GDM1 (cell line): ENCODE results near the gene SLC66A2.
"Not testable (repeated sequence)": the region's sequence is repeated elsewhere in the genome, so short reads cannot be mapped to it uniquely, and the experiment has no call there.

ENCODE experiments used
- DNase-seq: peaks from one replicate; lab custom pipeline; 2025; lab: John Stamatoyannopoulos, UW

The SLC66A2 gene

DNA sequence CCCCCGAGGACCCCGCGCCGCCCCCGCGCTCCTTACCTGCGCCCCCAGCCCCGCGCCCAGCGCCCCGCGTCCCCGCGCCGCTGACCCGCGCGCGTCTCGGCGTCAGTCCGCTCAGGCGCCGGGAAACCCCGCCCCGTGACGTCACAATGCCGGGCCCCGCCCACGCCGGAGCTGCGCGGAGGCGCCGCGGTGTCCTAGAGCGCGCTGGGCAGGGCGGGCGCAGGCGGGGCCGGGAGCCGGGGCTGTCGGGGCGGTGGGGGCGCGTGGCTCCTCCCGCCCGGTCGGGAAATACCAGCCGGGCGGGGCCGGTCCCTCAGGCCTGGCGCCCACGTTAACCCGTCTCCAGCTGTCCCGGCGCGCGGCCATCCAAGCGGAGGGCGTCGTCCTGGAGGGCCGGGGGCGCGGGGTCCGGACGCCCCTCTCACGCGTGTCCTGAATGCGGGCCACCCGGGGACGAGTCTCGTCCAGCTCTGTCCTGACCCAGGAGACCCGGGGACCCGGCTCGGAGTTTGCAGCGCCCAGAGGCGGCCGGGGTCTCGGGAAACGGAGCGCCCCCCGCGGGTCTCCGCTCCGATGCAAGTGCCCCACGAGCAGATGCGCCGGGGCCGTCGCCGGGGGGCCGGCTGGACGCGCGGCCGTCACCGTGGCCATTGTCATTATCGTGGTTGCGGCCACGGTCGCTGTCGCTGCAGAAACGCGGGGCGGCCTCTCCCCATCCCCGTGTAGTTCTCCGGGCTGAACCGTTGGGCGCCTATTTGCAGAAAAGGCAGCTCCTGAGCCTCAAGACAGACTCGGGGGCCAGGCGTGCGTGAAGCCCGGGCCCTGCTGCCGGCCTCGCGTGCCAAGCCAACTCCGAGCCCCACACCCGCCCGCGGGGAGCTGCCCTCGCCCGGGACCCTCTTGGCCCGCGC, at the start of gene SLC66A2:
Gene SLC66A2 (minus strand): TSS at position 109 of the 911 bp plus-strand sequence. CDS start 727 bp downstream, outside the sequence.
- peak; percentile 79 for DNase-seq

DNA sequence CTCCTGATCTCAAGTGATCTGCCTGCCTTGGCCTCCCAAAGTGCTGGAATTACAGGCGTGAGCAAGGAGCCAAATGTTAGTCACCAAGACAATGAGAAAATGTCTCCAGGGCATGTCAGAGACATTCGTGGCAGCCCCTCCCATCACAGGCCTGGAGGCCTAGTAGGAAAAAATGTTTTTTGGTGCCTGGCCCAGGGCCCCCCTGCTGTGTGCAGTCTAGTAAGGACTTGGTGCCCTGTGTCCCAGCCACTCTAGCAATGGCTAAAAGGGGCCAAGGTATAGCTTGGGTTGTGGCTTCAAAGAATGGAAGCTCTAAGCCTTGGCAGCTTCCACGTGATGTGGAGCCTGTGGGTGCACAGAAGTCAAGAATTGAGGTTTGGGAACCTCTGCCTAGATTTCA, 49.4 kb upstream of the SLC66A2 start:
- DNase-seq, result no peak

DNA sequence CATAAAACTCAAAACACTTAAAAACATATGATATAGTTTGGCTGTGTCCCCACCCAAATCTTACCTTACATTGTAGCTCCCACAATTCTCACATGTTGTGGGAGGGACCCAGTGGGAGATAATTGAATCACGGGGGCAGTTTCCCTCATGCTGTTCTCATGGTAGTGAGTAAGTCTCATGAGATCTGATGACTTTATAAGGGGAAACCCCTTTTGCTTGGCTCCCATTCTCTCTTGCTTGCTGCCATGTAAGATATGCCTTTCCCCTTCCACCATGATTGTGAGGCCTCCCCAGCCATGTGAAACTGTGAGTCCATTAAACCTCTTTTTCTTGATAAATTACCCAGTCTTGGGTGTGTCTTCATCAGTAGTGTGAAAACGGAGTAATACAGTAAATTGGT, 48.2 kb upstream of the SLC66A2 start:
- DNase-seq, result not testable (repeated sequence)

DNA sequence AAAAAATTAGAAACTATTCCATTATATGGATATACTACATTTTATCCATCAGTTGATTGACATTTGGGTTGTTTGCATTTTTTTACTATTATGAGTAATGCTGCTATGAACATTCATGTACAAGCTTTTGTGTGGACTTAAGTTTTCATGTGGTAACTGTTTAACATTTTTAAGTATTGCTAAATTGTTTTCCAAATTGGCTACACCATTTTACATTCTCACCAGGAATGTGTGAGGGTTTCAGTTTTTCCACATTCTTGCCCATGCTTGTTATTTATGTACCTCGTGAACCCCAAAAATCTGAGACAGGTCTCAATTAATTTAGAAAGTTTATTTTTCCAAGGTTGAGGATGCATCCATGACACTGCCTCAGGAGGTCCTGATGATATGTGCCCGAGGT, 40.0 kb upstream of the SLC66A2 start:
- no peak for DNase-seq

DNA sequence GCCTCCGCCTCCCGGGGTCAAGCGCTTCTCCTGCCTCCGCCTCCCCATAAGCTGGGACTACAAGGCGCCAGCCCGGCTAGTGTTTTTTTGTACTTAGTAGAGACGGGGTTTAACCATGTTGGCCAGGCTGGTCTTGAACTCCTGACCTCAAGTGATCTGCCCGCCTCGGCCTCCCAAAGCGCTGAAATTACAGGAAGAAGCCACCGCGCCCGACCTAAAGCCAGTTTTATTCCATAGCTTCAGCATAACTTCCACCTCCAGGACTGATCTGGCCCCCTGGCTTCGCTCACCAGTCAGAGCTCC, 37.7 kb upstream of the SLC66A2 start:
- no peak for DNase-seq

DNA sequence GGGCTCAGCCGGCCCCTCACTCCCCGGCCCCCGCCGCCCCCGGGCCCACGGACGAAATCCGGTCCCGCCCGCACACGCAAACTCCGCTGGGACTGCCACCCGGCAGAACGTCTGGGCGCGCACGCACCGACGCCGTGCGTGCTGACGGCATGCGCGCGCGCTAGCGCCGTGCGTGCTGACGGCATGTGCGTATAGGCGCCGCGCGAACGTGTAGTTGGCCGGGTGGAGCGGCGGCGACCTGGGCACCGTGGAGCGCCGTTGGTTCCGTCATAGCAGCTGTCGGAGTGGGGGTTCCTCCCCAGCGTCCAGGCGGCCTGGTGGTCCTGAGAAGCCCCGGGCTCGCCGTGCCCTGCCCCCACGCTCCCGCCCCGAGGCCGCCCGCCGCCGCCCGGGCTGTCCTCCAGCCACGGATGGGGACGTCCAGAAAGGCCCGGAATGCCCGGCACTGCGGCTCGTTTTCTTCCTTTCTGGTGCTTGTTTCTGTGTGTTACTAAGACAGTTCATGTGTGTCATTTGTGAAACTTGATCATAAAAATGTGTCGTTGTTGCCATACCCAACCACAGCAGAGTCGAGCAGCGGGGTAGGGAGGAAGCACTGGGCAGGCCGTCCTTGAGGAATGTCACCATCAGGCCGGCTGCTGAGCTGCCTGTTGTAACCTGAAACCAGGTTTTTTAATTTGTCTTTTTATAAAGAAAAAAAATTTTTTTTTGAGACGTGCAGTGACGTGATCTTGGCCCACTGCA, 37.2 kb upstream of the SLC66A2 start, which contains the start of gene TXNL4A:
Gene TXNL4A (minus strand): TSS at position 113 of the 744 bp plus-strand sequence. CDS start 171 bp downstream, outside the sequence.
- DNase-seq, result peak; percentile 87

DNA sequence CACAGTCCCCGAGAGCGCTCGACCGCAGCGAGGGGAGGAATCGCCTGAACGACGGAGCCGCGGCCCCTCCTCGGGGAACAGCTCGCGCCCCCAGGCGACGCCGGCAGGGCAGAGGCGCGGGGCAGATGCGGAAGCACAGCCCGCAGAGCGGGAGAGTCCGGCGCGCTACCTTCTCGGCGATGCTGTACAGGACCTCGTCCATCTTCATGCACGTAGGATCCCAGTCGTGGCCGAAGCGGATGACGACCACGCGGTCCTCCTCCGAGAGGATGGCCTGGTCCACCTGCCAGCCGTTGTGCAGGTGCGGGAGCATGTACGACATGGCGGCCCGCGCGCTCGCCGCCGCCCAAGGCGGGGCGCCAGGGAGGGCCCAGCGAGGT, 36.6 kb upstream of the SLC66A2 start:
- DNase-seq, result peak; percentile 60

DNA sequence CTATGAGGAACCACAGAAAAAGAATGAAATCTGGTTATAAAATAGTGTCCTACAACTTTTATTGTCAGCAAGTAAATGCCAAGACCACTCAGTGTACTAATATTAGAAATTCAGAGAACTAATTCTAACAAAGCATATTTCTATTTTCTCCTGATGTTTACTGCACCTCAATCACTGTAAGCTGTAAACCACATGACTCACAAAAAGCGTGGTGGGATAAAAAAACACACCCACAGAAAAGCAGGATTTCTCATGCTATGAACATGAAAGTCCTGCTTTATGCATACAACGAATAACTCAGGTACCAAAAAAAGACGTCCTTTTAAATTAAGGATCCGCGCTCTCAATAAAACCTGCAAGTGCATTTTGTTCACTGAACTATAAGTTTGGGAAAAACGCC, 36.1 kb upstream of the SLC66A2 start:
- no peak for DNase-seq

DNA sequence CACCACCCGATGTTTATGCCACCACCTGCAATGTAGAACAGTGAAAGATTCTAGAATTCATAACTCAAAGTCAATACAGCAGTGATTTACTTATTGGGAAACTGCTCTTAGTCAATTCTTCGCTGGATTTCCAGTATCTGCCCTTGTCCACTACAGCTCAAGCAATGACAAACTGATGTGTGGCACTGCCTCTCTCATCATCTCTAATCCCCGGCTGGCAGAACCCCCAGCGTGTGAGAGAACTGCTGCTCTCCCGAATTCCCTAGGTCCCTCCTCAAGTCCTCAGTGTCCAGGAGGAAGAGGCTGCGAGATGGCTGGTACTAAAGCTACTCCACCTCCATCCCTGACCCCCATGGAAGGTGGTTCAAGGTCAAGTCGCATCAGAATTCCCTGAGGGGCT, 35.3 kb upstream of the SLC66A2 start:
- DNase-seq, result no peak

DNA sequence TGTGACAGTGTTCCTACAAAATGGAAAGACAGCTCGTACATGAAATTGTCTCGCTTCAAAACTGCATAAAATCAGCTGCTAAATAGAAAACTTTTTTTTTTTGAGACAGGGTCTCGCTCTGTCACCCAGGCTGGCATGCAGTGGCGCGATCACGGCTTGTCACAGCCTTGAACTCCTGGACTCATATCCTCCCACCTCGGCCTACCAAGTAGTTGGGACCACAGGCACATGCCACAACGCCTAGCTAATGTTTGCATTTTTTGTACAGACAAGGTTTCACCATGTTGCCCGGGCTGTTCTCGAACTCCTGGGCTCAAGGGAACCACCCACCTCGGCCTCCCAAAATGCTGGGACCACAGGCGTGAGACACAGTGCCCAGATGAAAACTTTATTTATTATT, 33.7 kb upstream of the SLC66A2 start:
- no peak for DNase-seq

DNA sequence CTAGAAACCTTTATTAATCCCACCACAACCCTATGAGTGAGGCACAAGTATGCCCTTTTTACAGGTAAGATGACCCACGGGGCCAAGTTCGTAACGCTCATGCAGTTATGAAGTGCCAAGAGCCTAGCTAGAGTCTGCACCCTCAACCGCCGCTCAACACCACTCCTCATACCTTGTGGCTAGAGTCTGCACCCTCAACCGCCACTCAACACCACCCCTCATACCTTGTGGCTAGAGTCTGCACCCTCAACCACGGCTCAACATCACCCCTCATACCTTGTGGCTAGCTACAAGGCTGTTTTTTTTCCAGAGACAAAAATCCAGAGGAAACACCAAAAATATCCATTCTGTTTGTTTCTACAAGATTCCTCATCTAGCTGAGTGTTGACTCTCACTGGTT, 32.3 kb upstream of the SLC66A2 start:
- DNase-seq, result no peak

DNA sequence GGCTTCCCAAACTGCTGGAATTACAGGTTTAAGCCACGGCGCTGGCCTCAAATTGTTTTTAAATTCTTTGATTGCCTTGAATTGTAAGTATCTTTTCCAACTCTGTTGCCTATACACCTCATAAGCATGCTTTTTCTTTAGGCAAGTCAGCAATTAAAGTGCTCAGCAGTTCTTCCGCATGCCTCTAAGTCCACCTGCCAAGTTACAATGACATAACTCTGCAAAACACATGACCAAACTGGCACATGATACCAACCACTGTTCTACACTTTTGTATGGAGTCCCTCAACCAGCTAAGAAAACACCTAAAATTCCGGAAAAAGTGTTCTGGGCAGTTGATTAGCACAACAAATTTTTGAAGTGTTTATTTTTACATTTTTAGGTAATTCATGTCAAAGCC, 31.8 kb upstream of the SLC66A2 start:
- no peak for DNase-seq

DNA sequence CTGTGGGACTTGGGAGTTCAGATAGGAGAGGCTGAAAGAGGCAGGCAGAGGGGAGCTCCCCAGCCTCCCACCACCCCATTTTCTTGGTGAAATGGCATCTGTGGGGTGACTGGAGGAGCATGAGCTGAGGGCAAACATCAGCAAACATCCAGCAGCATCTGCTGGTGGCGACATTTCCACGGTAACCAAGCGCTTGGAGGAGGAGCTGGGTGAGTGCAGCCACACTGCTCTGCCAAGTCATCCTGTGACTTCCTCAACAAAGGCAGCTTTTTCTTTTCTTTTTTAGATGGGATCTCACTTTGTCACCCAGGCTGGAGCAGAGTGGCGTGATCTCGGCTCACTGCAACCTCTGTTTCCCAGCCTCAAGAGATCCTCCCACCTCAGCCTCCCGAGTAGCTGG, 31.3 kb upstream of the SLC66A2 start:
- peak; percentile 52 for DNase-seq

DNA sequence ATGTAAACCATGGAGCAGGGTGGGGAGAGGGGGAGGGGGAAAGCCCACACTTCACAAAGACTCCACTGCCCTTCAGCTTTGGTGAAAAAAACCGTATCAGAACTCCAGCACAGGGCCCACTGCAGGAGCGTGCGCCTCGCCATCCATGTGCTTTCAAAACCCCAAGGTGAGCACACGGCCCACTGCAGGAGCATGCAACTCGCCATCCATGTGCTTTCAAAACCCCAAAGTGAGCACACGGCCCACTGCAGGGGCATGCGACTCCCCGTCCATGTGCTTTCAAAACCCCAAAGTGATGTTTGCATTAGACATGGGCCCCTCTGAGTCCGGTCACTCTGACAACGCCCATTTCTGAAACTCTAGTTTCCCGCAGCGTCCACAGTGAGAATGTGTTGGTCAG, 29.1 kb upstream of the SLC66A2 start:
- no peak for DNase-seq

DNA sequence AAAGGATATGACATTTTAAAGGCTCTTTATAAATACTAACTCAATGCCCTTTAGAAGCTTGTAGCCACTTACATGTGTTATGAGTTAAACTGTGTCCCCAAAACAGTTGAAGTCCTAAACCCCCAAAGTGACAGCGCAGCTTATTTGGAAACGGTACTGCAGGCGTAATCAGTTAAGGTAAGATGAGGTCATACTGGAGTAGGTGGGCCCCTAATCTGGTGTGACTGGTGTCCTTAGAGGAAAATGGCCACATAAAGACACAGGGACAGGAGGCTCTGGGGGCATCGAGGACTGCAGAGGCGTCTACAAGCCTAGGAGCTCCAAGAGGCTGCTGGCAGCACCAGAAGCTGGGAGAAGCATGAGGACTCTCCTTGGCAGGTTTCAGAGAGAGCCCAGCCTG, 28.4 kb upstream of the SLC66A2 start:
- no peak for DNase-seq

DNA sequence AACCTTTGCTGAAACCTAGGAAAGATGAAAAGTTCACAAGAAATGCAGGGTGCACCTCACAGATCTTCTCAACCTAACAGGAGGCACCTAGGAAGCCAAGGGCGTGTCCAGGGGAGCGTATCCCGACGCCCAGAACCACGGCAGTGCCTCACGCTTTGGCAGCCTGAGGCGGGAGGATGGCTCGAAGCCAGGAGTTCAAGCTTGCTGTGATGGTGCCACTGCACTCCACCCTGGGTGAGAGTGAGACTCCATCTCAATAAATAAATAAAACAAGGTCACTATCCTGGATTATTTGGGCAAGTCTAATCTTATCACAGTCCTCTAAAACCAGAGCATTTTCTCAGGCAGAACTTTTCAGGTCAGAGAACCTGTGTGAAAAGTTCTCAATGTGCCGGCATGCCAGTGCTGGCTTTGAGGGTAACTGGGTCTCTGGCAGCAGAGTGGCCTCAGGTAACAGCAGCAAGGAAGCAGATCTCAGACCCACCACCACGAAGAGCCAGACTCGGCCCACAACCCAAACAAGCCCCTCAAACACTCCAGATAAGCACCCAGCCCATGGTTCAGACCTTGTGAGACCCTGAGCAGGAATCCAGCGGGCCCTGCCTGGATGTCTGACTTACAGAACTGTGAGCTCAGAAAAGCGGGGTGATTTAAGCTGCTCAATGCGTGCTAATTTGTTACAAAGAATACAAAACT, 24.7 kb upstream of the SLC66A2 start:
- DNase-seq, result no peak

DNA sequence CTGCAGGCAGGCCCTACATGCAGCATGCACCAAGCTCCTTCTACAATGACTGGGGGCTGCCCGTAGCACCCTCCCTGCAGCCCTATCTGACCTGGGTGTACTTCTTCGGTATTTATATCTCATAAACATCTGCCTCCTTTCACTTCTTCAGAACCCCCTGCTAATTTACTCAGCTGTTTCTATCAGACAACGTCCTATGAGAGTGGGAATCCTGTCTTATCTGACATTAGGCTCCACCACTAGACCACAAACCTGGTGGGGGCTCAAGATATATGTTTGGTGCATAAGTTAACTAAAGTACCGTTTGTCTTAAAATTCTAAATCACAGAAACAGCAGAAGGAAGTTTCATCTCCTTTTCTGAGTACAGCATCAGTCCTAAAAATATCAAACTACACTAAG, 23.6 kb upstream of the SLC66A2 start:
- DNase-seq, result no peak

DNA sequence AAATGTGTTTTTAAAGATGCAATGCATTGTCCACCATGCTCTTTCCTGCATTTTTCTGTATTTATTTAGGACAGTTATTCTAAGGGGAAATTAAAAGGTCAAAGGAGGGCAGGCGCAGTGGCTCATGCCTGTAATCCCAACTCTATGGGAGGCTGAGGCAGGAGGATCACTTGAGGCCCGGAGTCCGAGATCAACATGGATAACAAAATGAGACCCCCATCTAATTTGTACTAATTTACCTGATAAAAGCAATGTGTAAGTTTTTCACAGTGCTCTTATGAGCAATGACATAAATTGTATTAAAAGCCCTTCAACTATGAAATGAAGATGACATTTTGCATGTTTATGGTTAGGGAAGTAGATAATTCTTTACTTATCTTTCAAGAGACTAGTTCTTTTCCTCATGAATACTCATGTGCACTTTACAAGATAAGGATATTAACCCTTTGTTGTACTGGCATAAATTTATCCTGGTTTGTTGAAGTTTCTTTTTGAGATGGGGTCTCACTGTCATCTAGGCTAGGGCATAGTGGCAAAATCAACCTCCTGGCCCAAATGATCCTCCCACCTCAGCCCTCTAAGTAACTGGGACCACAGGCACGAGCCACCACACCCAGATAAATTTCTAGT, 22.7 kb upstream of the SLC66A2 start:
- no peak for DNase-seq

DNA sequence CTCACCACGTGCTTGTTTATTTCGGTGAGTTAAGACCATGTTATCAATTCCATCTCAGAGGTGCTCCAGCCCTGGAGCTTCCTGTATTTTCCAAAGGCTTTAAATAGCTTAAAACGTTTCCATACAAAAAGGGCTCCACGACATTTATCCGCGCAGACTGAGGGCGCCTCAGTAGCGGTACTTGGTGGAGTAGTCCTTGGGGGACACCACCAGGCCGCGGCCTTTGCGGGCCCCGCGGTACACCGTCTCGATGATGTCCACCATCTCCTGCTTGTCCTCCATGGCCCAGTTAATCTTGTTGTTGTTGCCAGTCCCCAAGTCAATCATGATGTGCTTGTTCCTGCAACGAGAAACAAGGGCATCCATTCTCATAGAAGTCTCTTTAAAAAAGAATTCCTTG, 22.1 kb upstream of the SLC66A2 start:
- DNase-seq, result no peak

DNA sequence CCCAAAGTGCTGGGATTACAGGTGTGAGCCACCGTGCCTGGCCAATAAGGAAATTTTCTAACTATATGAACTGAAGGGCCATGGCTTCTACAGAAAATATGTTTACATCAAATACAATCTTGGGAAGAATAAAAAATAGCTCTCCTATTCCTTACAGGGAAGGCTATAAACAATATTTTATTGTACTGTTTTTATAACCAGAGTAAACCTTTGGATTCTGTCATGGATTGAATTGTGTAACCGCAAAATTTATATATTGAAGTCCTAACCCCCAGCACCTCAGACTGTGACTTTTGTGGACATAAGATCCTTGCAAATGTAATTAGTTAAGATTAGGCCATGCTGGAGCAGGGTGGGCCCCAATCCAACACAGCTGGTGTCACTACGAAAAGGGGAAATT, 21.3 kb upstream of the SLC66A2 start:
- DNase-seq, result no peak

DNA sequence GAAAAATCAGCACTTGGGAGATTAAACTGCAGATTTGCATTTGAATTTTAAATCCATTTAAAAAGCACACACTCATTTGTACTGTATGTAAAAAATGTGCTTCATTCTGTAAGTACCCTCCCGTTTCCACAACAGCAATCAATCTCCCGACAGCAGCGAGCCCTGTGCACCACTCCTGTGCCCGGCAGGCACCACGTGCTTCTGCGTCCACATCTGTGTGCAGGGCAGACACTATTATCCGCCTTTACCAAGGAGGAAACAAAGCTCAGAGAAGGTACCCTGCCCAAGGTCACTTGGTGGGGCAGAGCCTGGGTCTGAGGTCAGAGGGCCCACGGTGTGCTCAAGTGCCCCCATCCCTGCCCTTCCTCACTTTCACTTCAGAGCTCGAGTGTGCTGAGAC, 20.5 kb upstream of the SLC66A2 start:
- no peak for DNase-seq

DNA sequence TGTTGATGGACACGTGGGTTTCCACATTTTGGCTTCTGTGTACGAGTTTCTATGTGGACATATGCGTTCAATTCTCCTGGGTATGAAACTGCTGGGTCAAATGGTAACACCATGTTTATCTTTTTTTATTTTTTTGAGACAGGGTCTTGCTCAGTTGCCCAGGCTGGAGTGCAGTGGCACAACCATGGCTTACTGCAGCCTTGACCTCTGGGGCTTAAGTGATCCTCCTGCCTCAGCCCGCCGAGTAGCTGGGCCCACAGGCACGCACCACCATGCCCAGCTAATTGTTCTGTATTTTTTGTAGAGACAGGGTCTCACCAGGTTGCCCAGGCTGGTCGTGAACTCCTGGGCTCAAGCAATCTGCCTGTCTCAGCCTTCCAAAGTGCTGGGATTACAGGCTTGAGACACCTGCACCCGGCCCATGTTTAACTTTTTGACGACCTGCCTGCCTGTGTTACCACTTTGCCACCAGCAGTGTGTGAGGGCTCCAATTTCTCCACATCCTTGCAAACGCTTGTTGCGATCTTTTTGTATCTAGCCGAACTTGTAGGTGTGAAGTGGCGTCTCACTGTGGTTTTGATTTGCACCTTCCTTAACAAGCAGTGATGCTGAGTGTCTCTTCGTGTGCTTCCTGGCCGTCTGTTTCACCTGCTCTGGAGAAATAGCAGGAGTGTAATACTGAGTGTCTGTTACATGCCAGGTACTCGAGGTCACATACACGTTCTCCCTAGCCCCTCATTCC, 19.9 kb upstream of the SLC66A2 start:
- no peak for DNase-seq
